ENCODE data around the gene RHOXF2B. TPM values are rescaled to one million over a fixed set of nuclear protein-coding genes. Genes with fewer than 3 reads are reported as not detected.
"Not testable (repeated sequence)": the region's sequence is repeated elsewhere in the genome, so short reads cannot be mapped to it uniquely, and the experiment has no call there.

The RHOXF2B gene
- total and polyA plus RNA-seq, 11 donors = not detected

GRCh38 chrX:120109378-120109777, 31.9 kb upstream of the RHOXF2B start:
- Histone ChIP-seq H3K4me3 (no peak overlapping the region), H3K36me3 (no peaks in the 10 kb centered on the region), H3K27ac (no peak overlapping the region), H3K27me3 (peaks cover 0 to 3% (median 0%) of the 10 kb centered on the region in 9 donors), H3K4me1 (no peaks in the 10 kb centered on the region), H3K9me3 (no peaks in the 10 kb centered on the region)
- ATAC-seq (no peak), DNase-seq (no peak)
- 70 to 83% (median 75%) methylated on average over 1 of the region's 1 CpG for WGBS, 4 donors
- TF ChIP-seq, protein P1, sequence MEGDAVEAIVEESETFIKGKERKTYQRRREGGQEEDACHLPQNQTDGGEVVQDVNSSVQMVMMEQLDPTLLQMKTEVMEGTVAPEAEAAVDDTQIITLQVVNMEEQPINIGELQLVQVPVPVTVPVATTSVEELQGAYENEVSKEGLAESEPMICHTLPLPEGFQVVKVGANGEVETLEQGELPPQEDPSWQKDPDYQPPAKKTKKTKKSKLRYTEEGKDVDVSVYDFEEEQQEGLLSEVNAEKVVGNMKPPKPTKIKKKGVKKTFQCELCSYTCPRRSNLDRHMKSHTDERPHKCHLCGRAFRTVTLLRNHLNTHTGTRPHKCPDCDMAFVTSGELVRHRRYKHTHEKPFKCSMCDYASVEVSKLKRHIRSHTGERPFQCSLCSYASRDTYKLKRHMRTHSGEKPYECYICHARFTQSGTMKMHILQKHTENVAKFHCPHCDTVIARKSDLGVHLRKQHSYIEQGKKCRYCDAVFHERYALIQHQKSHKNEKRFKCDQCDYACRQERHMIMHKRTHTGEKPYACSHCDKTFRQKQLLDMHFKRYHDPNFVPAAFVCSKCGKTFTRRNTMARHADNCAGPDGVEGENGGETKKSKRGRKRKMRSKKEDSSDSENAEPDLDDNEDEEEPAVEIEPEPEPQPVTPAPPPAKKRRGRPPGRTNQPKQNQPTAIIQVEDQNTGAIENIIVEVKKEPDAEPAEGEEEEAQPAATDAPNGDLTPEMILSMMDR (IDR thresholded peaks at IDR 0.05) = no peak
- no peak for TF ChIP-seq POLR2A (IDR thresholded peaks at IDR 0.05)
- intact Hi-C loops (cut with DNase I) = loop anchor here in 1 of 10 donors (10.0 kb wide), 1 partner anchor 105 kb away; no protein-coding TSS in a partner anchor

GRCh38 chrX:120104707-120105106, 27.2 kb upstream of the RHOXF2B start:
- peaks cover 0 to 30% (median 0%) of the 10 kb centered on the region in 12 donors for H3K9me3 ChIP-seq
- H3K4me1 ChIP-seq, H3K4me3 ChIP-seq, DNase-seq, H3K27me3 ChIP-seq, H3K36me3 ChIP-seq, ATAC-seq, H3K27ac ChIP-seq: not testable (repeated sequence)
- intact Hi-C loops (cut with DNase I) = loop anchor here in 1 of 10 donors (10.0 kb wide), 1 partner anchor 110 kb away; no protein-coding TSS in a partner anchor
- 76 to 97% (median 92%) methylated on average over 2 of the region's 2 CpGs for WGBS, 4 donors

DNA sequence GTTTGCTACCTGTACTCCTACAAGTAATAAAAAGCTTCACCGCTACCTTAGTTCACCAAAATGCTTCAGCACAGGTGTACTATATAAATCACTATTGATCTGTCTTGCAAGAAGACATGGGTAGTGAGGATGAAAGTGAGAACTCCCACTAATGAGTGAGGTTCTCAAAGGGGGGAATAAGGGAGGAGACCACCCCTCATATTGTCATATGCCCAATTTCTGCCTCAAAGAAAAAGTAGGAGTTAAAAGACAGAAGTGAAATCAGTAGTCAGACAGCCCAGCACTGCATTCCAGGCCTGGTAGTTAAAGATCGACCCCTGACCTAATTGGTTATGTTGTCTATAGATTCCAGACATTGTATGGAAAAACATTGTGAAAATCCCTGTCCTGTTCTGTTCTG, 23.6 kb upstream of the RHOXF2B start:
- intact Hi-C loops (cut with DNase I) = loop anchor here in 1 of 10 donors (10.0 kb wide), 1 partner anchor 114 kb away; no protein-coding TSS in a partner anchor
- WGBS, 4 donors = 75 to 94% (median 80%) methylated on average over 2 of the region's 2 CpGs
- H3K36me3 ChIP-seq, H3K4me3 ChIP-seq, ATAC-seq, H3K27ac ChIP-seq, H3K4me1 ChIP-seq, DNase-seq, H3K27me3 ChIP-seq: not testable (repeated sequence)
- H3K9me3 ChIP-seq = peaks cover 0 to 30% (median 0%) of the 10 kb centered on the region in 12 donors

DNA sequence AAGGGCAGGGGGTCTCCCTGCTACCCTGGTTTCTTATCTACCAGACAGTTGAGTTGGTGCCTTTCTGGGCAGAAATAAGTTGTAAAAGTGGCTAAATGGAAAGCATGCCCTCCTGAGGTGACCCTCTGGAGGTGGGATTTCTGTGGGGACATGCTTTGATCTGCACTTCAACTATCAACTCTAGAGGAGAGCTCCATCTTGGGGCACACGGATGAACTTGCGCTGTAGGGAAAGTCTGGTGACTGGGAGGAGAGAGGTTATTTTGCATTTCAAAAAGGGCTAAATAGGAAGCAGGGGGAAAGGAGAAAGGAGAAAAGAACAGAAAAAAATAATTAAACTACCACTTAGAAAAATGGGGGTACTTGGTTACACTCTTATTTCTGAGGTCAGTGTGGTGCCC, 12.7 kb upstream of the RHOXF2B start:
- Histone ChIP-seq H3K27ac (no peak overlapping the region), H3K4me3 (no peak overlapping the region), H3K36me3 (no peaks in the 10 kb centered on the region), H3K9me3 (no peaks in the 10 kb centered on the region), H3K4me1 (no peaks in the 10 kb centered on the region), H3K27me3 (peaks cover 0 to 4% (median 0%) of the 10 kb centered on the region in 9 donors)
- ATAC-seq = no peak
- intact Hi-C loops (cut with DNase I) = loop anchor here in 1 of 10 donors (10.0 kb wide), 1 partner anchor 55 kb away; no protein-coding TSS in a partner anchor
- DNase-seq = no peak
- TF ChIP-seq, protein P1 (IDR thresholded peaks at IDR 0.05) = no peak
- TF ChIP-seq POLR2A (IDR thresholded peaks at IDR 0.05) = no peak
- WGBS, 4 donors = 39 to 85% (median 65%) methylated on average over 2 of the region's 2 CpGs

DNA sequence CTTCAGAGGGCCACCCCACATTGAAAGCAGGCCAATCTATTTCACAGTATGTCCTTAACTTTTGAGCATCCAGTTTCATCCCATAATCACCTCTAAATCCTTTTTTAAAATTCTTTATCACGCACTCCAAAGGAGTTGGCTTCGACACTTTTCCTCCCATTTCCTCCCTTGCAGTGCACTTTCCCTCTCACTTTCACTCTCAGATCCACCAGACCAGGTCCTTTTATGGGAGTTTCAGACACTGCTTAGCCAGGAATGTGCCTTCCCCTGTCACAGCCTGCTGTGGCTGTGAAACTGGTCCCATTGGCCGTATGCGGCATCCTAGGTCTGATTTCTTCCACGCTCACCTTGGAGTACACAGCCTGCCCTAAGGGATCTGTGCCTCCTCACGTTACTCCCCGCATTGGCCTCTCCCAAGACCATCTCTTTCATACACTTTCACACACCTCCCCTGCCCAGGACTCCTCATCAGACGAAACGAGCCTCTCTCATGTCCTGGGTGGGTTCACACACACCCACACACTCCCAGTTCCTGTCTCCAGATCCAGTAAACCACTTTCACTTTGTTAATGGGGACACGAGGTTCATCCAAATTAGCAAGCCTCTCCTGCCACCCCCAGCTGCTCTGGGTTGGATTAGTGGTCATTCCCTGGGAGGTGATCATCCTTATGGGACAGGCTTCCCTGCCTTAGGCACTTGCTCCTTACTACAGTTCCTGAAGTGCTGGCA, 10.0 kb upstream of the RHOXF2B start:
- TF ChIP-seq, protein P1 (IDR thresholded peaks at IDR 0.05) = no peak
- TF ChIP-seq POLR2A (IDR thresholded peaks at IDR 0.05) = no peak
- intact Hi-C loops (cut with DNase I) = no loop called here
- peak overlapping the region in 6 of 12 donors; percentile 1 to 28 (median 13) for H3K4me3 ChIP-seq
- H3K36me3 ChIP-seq = no peaks in the 10 kb centered on the region
- no peaks in the 10 kb centered on the region for H3K9me3 ChIP-seq
- WGBS, 4 donors = 57 to 75% (median 60%) methylated on average over 10 of the region's 10 CpGs
- no peaks in the 10 kb centered on the region for H3K4me1 ChIP-seq
- peaks cover 0 to 4% (median 0%) of the 10 kb centered on the region in 9 donors for H3K27me3 ChIP-seq
- no peak for ATAC-seq
- no peak overlapping the region for H3K27ac ChIP-seq
- no peak for DNase-seq

DNA sequence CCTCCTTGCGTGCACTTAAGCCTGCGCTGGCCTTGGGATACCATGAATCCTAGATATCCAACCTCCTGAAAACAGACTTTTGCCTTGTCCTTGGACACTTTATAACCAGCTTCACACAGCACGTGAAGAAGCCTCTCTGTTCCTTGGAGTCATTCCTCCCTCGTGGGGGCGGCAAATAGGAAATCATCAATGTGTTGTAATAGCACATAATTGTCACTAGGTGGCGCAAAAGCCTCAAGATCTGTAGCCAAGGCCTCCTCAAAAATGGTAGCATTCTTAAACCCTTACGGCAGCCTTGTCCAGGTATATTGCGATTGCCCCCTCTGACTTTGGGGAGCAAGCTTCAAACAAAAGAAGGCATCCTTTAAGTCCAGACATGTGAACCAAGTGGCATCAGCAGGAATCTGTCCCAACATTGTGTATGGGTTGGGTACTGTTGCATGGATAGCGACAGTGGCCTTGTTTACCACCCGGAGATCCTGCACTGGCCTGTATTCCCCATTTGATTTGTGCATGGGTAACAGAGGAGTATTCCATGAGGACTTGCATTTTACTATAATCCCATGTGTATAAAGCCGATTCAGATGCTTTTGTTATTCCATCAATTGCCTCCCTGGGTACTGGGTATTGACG, 8.2 kb upstream of the RHOXF2B start:
- H3K27me3 ChIP-seq; H3K4me3 ChIP-seq; H3K27ac ChIP-seq; DNase-seq; H3K36me3 ChIP-seq; H3K4me1 ChIP-seq; intact Hi-C loops (cut with DNase I); H3K9me3 ChIP-seq: not testable (repeated sequence)
- ATAC-seq = peak in 1 of 4 donors; percentile 39
- WGBS, 4 donors = no CpG with 5 or more reads among the region's 12 CpGs

- H3K36me3 ChIP-seq; H3K9me3 ChIP-seq; H3K4me1 ChIP-seq; H3K4me3 ChIP-seq; intact Hi-C loops (cut with DNase I); DNase-seq; H3K27ac ChIP-seq; ATAC-seq; H3K27me3 ChIP-seq: not testable (repeated sequence)
- WGBS, 4 donors = 46 to 78% (median 63%) methylated on average over 1 of the region's 1 CpG
Measured at GRCh38 chrX:120066169-120066568, 11.3 kb downstream of the RHOXF2B start.

GRCh38 chrX:120042712-120043111, 34.8 kb downstream of the RHOXF2B start:
- H3K27me3 ChIP-seq; H3K4me3 ChIP-seq; H3K27ac ChIP-seq; H3K9me3 ChIP-seq; ATAC-seq; DNase-seq; H3K36me3 ChIP-seq; H3K4me1 ChIP-seq; intact Hi-C loops (cut with DNase I): not testable (repeated sequence)
- no CpG with 5 or more reads among the region's 6 CpGs for WGBS, 4 donors
